CD4-positive, alpha-beta T cell treated with Interleukin-4 for 1 hour (primary cell): ENCODE measurements around the gene PIK3AP1.

Source experiments
- DNase-seq, 2 donors: peaks; one replicate each; pipeline ENCODE4 v3.0.0-alpha.2; 2020 to 2022

The PIK3AP1 gene

GRCh38 chr10:96641396-96642295, 78.7 kb downstream of the PIK3AP1 start:
- DNase-seq, result no peak

- DNase-seq, result no peak
Observed at GRCh38 chr10:96639899-96640298, 80.4 kb downstream of the PIK3AP1 start.

DNA sequence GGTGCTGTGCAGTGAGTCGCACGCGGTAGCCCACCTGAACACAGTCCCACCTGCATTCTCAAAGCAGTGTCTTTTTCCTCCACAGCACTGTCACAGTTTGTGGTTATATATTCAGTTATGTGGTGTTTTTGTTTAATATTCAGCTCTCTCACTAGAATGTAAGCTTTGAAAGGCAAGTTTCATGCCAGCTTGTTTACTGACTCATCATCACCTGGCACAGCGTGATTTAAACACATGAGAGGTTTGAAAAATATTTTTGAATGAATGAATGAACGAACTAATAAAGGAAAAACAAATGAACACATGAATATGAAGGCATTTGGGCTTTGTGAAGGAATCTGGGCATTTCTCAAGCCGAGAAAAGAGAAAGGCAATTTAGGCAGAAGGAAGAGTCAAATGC, 81.6 kb downstream of the PIK3AP1 start:
- no peak for DNase-seq

DNA sequence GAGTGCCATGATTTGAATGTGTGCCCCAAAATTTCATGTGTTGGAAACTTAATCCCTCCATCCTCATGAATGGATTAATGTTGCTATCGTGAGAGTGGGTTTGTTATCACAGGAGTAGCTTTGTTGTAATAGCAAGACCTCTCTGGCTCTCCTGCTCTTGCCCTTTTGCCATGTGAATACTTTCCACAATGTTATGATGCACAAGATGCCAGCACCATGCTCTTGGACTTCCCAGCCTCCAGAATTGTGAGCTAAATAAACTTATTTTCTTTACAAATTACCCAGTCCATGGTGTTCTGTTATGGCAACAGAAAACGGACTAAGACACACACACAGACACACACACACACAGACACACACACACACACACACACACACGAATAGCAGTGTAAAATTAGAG, 82.2 kb downstream of the PIK3AP1 start:
- DNase-seq, result no peak

GRCh38 chr10:96637709-96638108, 82.6 kb downstream of the PIK3AP1 start:
- DNase-seq, result no peak

DNA sequence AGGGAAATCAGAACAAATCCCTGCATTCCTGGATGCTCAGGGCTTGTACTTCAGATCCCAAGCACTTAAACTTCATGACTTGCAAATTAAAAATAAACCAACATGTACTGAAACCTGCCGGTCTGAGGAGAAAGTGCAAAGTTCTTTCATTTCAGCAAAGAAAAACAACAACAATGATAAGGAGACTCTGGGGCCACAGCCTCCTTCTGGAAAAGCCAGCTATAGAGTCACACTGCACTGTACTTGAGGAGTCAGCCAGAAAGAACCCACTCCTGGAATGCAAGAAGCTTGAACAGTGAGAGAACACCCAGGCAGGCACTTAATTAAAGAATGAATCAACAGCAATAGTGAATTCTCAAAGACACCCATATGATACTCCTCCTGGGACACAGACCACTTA, 83.8 kb downstream of the PIK3AP1 start:
- no peak for DNase-seq

DNA sequence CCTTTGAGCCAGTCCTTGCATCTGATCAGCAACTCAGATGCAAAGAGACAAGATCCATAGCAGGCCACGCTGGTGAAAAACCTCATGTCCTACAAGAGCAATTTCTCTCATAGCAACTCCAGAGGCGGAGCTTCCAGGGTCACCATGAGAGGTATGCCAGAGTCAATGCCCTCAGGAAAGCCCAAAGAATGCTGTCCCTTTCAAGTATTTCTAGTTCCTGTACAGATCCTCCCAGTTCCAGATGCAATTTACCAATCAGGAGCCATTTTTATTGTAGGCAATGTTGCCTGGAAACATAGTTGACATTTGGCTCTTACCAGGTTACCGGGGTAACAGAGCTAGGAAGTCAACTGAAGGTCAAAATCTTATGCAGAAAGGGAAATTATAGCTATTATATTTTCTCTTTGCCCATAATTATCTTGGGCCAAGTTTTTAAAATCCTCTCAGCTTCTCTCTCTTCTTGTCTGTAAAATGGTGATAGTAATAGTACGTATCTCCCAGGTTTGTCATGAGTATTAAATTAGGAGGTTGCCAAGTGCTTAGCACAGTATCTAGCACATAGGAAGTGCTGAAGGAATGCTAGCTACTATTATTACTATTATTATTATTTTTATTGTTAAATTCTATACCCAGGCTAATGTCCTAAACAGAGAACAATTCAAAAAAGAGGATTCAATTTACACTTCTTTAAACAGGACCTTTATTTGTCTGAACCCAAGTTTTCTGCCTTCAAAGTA, 87.2 kb downstream of the PIK3AP1 start:
- DNase-seq, result no peak

GRCh38 chr10:96627292-96627691, 93.0 kb downstream of the PIK3AP1 start:
- no peak for DNase-seq

DNA sequence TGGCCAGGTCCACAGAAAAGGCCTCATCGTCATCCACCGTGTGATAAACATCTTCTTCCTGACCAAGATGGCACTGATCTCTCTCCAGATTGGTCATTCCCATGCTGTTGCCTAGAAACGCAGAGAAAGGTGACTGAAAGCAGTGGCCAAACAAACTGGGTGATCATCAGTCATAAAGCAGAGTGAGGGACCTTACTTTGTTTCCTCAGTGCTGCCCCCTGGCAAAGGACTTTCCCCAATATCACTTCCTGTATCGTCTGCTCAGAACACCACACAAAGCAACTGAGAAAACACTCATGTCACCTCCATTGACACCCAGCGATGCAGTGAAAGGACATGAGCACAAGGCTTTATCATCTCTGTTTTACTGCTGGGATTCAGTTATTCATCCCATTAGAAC, 93.5 kb downstream of the PIK3AP1 start:
- peak in 1 of 2 donors; percentile 9 for DNase-seq

- DNase-seq, result no peak
Observed at GRCh38 chr10:96625173-96625572, 95.1 kb downstream of the PIK3AP1 start.

DNA sequence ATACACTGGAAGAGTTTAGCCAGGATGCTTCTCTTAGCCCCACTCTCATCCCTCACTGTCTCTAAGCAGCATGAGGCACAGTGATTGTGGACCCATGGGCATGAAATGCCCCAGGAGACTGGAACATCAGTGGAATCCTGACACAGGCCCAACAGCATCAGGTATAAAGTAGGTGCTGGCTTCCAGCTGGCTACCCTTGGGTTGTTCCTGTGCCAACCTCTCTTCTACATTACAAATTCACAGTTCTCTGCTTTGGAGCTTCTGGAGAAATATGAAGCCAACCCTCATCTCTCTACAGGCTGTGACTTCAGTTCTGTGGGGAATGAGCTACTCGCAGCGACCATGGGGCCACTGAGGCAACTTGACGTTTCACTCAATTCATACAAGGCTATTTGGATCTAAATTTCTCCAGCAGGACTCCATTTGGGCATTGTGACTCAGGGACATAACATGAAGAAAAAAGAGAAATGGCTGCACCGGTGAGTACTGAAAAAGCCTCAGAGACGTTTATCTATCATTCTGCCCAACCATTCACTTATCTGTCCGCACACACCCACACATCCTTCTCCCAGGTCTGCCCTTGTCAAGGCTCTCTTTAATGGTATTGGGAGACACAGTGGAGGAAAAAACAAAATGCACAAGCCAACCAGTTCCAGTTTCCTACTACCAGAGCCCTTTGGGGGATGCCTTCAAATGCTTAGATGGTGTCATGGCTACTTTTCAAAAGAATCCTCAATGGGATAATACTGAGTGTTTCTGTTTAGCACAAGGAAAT, 98.1 kb downstream of the PIK3AP1 start:
- DNase-seq, result no peak

DNA sequence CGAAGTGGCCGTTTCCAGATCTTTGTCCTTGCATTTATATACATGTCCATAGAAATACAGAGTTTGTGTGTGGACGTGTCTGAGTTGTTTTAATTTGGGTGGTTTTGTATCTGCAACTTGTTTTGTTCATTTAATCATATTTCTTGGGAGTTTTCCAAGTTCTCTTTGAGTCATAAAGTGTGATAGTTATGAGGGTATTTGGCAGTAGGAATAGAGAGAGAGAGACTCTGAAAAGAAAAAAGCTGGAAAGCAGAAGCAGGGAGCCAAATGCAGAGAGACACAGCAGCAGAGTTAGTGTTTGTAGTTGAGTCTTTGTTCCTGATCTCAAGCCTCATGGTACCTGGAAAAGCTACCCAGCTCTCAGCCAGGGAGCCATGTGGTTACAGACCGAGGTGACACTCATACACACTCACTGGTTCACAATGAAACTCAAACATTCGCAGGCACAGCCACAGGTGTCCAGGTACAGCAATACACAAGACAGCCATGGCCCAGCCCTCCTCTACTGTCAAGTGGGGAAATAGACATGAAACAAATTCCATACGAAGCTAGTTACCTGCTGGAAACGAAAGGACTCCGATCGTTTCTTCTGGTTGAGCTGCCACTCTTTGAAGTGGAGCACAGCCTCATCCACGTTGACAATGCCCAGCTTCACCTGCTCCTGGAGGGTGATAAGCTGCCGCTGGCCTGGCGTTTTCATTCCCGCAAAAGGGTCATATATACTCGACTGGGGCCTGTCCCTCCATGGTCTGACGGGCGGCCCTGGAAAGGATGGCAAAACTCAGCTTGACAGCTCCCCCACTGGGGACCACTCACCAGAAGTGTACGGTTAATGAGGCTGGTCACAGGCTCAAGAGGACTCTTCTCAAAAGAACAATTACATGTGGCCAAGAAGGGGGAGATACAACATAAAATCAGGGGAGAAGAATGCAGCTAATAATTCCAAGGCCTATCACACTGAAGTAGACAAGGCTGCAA, 100.2 kb downstream of the PIK3AP1 start:
- DNase-seq, result no peak

- DNase-seq, result no peak
Observed at GRCh38 chr10:96619120-96619519, 101.2 kb downstream of the PIK3AP1 start.

DNA sequence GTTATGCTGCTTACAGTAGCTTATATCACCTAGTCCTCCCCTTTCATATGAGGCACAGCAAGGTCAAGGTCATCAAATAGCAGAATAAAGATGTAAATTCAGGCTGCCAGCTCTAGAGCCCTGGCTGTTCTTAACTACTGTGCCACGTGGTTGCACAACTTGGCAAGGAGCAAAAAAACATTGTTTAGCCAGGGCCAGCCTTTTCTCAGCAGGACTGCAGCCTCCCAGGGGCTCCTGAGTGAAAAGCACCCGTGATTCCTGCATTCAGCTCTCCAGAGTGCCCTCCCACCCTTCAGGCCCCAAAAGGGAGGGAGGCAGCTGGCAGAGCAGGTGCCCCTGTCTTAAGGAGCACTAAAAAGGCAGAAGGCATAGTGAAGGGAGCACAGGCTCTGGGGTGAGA, 101.7 kb downstream of the PIK3AP1 start:
- DNase-seq, result no peak

DNA sequence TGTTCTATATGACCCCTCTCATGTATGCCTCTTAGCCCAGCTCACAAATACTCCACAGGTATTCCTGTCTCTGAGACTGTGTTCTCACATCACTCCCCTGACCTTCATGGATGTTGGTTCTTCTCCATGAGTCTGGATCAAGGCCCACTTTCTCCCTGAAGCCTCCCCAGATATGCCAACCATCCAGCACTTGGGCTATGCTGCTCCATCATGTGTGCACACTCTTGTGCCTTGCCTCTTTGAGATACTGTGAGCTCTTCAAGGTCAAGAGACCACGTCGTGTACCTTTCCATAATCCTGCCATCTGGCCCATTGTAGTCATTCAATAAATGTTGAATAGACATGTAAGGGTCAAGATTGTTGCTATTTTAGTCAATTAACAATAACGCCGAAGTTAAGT, 103.4 kb downstream of the PIK3AP1 start:
- DNase-seq, result no peak

DNA sequence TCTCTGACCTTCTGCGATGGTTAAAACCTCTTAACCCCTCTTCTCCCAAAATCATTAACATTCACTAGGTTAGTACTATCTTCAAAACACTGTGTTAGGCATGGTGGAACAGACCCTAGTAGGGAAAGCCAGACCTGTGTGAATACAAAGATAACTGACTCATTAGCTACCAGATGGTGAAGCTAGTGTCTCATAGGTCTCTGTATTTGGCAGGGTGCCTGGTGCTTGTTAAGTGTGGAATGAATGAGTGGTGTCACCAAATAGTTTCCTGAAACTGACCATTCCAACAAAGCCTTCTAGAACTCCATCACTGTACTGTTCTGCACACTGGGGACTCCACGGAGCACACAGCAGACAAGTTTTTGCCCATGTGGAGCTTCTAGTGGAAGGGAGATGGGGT, 105.8 kb downstream of the PIK3AP1 start:
- DNase-seq, result no peak

DNA sequence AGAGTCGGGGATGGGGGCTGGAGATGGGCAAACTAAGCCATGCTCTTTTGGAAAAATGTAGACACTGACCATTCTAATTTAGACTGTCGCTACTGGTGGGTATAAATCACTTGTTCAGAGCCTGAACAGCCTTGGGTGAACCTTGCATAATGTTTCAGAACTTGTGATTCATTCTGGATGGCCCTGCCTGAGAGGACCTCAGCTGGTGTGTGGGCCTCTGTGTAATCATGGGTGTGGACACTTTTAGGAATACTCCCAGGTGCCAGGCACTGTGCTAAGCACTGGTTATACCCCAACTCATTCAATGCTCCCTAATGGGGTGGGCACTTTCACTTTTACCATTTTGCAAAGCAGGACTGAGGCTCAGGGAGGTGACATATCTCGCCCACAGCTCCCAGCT, 106.7 kb downstream of the PIK3AP1 start:
- DNase-seq, result no peak

- DNase-seq, result no peak
Observed at GRCh38 chr10:96612055-96612830, 108.1 kb downstream of the PIK3AP1 start.

- DNase-seq, result peak in 1 of 2 donors; percentile 3
Observed at GRCh38 chr10:96610817-96611216, 109.5 kb downstream of the PIK3AP1 start.

- no peak for DNase-seq
Observed at GRCh38 chr10:96609510-96609909, 110.8 kb downstream of the PIK3AP1 start.

GRCh38 chr10:96608805-96609204, 111.5 kb downstream of the PIK3AP1 start:
- DNase-seq, result no peak
